HL-60 (cell line): ENCODE data around the gene RUNX1.

ENCODE experiments used
- DNase-seq, 2 experiments: peaks; one replicate each; pipeline ENCODE4 v3.0.0-alpha.2; 2010 to 2020; ENCODE audit warnings: low read depth in 1 of 2, low spot score in 1 of 2
- H3K27ac ChIP-seq: fragments of 250-450 bp; sonication (Bioruptor Pico); replicated peaks from 2 replicates; pipeline ENCODE4 v1.5.1; 2020; ENCODE audit warnings: mild to moderate bottlenecking, moderate library complexity
- H3K27me3 ChIP-seq: fragments of 250-450 bp; sonication (Bioruptor Pico); 2 replicates; pipeline ENCODE4 v1.5.1; 2021; ENCODE audit warnings: mild to moderate bottlenecking, moderate library complexity; ENCODE audit not compliant: insufficient read depth, poor library complexity, severe bottlenecking
- H3K4me3 ChIP-seq: replicated peaks from 2 replicates; pipeline ENCODE4 v1.5.1; 2011; ENCODE audit warnings: mild to moderate bottlenecking, control low read depth, low read length; ENCODE audit not compliant: insufficient read depth
- GABPA ChIP-seq: IDR thresholded peaks from 2 replicates; pipeline ENCODE4 v1.6.1; 2012; ENCODE audit warnings: low read depth
- POLR2AphosphoS5 ChIP-seq: IDR thresholded peaks from 2 replicates; pipeline ENCODE4 v1.6.1; 2012; ENCODE audit warnings: low read depth
- SPI1 ChIP-seq: IDR thresholded peaks from 2 replicates; pipeline ENCODE4 v1.6.1; 2012; ENCODE audit warnings: low read depth, mild to moderate bottlenecking, borderline replicate concordance
- TF ChIP-seq, protein P1 (sequence below): IDR thresholded peaks from 2 replicates; pipeline ENCODE4 v1.6.1; 2012; ENCODE audit warnings: low read depth; ENCODE audit not compliant: insufficient replicate concordance
- TF ChIP-seq, protein P2 (sequence below): IDR thresholded peaks from one replicate; pipeline ENCODE4 v1.5.1; 2011; ENCODE audit warnings: low read length, control low read depth, inconsistent platforms; ENCODE audit not compliant: insufficient read depth

Gene RUNX1

DNA sequence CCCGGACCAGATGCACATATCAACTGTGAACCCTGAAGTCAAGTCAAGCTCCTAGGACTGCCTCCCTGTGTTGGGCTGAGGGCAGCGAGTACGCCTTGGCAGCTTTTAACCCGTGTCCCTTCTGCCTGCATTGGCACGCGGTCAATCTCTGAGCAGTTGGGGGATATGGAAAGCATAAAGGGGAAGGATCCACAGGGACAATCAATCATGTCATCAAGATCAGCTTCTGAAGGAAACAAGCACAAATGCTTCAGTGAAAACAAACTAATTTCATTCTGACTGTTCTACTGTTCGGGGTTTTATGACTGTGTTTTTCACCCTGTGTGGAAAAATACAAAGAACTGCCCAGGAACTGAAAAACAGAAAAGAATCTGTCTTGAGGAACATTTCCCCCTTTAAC is 106.2 kb downstream of the RUNX1 start:
- Histone ChIP-seq H3K27ac (no peak overlapping the region), H3K4me3 (no peak overlapping the region), H3K27me3 (no peaks in the 10 kb centered on the region)
- DNase-seq = no peak
- no peak for TF ChIP-seq GABPA
- TF ChIP-seq, protein P1, sequence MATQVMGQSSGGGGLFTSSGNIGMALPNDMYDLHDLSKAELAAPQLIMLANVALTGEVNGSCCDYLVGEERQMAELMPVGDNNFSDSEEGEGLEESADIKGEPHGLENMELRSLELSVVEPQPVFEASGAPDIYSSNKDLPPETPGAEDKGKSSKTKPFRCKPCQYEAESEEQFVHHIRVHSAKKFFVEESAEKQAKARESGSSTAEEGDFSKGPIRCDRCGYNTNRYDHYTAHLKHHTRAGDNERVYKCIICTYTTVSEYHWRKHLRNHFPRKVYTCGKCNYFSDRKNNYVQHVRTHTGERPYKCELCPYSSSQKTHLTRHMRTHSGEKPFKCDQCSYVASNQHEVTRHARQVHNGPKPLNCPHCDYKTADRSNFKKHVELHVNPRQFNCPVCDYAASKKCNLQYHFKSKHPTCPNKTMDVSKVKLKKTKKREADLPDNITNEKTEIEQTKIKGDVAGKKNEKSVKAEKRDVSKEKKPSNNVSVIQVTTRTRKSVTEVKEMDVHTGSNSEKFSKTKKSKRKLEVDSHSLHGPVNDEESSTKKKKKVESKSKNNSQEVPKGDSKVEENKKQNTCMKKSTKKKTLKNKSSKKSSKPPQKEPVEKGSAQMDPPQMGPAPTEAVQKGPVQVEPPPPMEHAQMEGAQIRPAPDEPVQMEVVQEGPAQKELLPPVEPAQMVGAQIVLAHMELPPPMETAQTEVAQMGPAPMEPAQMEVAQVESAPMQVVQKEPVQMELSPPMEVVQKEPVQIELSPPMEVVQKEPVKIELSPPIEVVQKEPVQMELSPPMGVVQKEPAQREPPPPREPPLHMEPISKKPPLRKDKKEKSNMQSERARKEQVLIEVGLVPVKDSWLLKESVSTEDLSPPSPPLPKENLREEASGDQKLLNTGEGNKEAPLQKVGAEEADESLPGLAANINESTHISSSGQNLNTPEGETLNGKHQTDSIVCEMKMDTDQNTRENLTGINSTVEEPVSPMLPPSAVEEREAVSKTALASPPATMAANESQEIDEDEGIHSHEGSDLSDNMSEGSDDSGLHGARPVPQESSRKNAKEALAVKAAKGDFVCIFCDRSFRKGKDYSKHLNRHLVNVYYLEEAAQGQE = no peak
- no peak for TF ChIP-seq POLR2AphosphoS5
- TF ChIP-seq, protein P2, sequence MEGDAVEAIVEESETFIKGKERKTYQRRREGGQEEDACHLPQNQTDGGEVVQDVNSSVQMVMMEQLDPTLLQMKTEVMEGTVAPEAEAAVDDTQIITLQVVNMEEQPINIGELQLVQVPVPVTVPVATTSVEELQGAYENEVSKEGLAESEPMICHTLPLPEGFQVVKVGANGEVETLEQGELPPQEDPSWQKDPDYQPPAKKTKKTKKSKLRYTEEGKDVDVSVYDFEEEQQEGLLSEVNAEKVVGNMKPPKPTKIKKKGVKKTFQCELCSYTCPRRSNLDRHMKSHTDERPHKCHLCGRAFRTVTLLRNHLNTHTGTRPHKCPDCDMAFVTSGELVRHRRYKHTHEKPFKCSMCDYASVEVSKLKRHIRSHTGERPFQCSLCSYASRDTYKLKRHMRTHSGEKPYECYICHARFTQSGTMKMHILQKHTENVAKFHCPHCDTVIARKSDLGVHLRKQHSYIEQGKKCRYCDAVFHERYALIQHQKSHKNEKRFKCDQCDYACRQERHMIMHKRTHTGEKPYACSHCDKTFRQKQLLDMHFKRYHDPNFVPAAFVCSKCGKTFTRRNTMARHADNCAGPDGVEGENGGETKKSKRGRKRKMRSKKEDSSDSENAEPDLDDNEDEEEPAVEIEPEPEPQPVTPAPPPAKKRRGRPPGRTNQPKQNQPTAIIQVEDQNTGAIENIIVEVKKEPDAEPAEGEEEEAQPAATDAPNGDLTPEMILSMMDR = no peak
- TF ChIP-seq SPI1 = no peak

DNA sequence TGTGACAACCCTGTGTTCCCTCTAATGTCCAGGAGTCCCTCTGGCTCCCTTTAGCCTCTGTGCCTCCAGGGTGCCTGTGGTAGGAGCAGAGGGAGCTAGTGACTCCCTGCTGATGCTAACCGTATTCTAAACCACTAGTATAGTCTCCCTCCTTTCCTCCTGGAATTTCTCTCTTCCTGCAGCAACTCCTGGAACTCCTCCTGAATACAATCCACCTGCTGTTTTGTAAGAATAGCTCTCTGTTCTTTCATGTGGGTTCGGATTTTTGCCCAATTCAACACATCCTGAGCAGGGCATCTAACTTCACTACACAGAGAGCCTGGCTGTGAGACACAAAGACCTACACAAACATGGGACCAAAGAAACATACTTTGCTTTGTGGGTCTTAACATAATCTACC is 107.9 kb downstream of the RUNX1 start:
- DNase-seq = no peak
- TF ChIP-seq, protein P2 = no peak
- TF ChIP-seq GABPA = no peak
- TF ChIP-seq, protein P1 = no peak
- no peak for TF ChIP-seq SPI1
- TF ChIP-seq POLR2AphosphoS5 = no peak
- Histone ChIP-seq H3K4me3 (no peak overlapping the region), H3K27me3 (no peaks in the 10 kb centered on the region), H3K27ac (no peak overlapping the region)

DNA sequence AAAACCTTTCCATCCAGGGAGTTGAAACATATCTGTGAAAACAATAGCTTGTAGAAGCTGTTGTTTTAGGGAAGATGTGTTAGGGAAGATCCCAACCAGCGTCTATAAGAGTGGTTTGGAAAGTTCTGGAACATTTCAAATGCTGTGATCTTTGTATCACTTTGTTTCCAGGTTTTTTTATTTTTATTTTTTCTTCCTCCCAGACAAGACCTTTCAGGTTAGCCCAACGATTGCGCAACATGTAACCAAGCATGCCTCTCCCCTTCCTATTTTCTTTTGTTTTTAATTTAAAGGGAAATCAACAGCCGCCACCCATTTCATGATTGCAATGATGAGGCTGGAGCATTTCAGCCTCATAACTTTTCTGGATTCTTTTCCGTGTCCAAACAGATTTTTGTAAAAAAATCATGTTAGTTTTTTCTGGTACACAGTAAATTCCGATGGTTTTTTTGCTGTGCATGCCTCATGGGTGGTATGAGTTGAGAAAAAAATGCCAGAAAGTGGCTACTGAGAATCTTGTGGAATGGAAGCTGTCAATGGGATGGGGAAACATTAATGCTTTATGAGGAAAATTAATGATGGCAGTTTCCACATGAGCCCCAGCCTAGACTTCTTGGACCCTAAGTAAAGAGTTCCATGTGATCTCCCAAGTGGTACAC is 109.3 kb downstream of the RUNX1 start:
- Histone ChIP-seq H3K4me3 (no peak overlapping the region), H3K27ac (no peak overlapping the region), H3K27me3 (no peaks in the 10 kb centered on the region)
- peak; percentile 35 to 50 for DNase-seq
- TF ChIP-seq SPI1 (no peak), GABPA (no peak), POLR2AphosphoS5 (no peak)
- TF ChIP-seq, protein P2 = no peak
- TF ChIP-seq, protein P1 = no peak
